Left forelimb (tissue), 1 donor: ENCODE results near the gene NETO2.

Experiments used
- DNase-seq: peaks from one replicate; pipeline ENCODE4 v3.0.0-alpha.2; 2018; ENCODE audit warnings: low spot score

The NETO2 gene

GRCh38 chr16:47045023-47045422 lies 98.7 kb downstream of the NETO2 start:
- no peak for DNase-seq

- no peak for DNase-seq
These were observed 99.6 kb downstream of the NETO2 start for GRCh38 chr16:47043970-47044684.

DNA sequence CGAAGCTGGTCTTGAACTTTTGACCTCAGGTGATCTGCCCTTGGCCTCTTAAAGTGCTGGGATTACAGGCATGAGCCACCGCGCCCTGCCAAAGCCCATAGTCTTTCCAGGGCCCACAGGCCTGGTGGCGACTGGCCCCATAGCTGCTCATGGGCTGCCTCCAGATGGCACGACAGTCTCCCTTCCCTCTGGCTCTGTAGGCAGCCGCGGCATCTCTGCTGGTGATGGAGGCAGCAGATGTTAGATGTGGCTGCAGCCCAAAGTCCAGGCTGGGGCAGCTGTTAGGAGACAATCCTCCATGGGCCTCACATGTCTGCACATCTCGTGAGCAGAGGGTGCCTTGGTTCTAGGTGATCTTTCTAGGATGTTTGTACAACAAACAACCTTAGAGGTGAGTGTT lies 100.5 kb downstream of the NETO2 start:
- no peak for DNase-seq

DNA sequence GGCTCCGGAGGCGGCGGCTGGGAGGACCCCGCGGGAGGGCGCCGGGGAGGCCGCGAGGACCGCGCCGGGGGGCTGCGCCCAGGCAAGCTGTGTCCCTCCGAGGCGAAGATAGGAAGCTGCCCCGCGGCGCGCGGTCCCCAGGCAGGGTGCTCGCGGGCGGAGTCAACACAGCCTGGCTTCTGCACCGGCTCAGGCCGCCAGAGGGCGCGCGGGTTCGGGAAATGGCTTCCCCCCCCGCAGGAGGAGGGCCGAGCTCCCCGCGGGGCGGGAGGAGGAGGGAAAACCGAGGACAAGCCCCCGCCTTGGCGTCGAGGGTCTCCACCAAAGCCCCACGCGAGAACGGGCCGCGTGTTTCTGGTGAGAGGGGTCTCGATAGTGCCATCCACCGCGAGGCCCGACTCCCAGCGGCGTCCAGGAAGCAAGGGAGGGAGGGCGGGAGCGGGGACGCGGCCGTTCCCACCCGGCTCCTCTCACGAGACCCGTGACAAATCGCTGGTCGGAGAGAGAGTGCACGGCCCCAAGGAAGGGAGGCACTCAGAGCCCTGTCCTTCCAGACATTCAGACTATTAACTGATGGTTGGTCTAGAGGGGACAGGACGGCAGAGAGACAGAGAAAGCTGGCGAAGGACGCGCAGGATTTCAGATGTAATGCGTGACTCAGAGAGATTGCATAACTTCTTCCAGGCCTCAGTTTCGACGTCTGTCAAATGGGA lies 105.8 kb downstream of the NETO2 start:
- DNase-seq = peak; percentile 93

- DNase-seq = no peak
These were observed 106.4 kb downstream of the NETO2 start for GRCh38 chr16:47037396-47037745.

GRCh38 chr16:47036201-47036600 lies 107.5 kb downstream of the NETO2 start:
- no peak for DNase-seq

DNA sequence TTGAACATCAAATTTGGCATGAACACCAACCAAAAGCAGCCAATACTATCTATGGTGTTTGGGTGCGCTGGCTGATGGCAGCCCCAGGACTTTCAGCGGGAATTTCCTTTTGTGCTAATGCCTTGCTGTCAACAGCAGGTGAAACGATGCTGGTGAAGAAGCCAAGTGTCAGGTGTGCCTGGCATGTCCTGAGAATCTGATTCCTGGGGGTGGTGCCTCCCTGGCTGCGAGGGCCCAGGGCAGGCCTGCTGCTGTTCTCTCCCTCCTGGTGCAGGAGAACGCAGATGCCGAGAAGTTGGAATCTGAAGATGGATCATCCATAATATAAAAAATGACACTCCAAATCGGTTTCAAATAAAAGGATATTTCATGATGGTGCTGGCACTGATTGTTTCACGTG lies 108.3 kb downstream of the NETO2 start:
- no peak for DNase-seq

DNA sequence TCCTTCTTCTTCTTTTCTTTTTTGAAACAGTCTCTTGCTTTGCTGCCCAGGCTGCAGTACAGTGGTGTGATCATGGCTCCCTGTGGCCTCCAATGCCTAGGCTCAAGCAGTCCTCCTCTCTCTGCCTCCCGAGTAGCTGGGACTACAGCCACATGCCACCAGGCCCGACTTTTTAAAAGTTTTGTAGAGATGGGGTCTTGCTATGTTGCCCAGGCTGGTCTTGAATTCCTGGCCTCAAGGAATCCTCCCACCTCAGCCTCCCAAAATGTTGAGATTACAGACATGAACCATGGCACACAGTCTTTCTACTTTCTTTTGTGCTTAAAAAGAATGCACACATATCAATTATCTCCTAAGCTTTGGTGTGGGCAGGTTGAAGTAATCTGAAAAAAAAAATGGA lies 109.3 kb downstream of the NETO2 start:
- no peak for DNase-seq

DNA sequence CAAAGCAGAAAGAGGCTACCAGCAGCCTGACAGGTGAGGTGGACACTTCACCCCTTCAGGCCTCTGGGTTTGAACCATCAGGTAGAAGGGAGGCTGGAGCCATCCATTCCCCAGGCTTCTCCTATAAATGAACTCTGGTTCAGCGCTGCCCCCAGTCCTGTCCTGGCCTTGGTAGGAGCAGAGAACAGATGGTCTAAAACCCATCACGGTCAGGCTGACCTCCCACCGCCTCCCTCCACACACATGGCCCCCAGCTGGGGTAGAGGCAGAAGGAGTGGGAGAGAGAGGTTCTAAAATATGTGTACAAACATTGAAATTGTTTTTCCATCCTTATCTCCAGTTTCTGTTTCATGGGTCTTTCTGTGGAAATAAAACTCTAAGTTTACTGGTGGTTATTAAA lies 110.6 kb downstream of the NETO2 start:
- no peak for DNase-seq

- DNase-seq = no peak
These were observed 114.0 kb downstream of the NETO2 start for GRCh38 chr16:47029724-47030123.

DNA sequence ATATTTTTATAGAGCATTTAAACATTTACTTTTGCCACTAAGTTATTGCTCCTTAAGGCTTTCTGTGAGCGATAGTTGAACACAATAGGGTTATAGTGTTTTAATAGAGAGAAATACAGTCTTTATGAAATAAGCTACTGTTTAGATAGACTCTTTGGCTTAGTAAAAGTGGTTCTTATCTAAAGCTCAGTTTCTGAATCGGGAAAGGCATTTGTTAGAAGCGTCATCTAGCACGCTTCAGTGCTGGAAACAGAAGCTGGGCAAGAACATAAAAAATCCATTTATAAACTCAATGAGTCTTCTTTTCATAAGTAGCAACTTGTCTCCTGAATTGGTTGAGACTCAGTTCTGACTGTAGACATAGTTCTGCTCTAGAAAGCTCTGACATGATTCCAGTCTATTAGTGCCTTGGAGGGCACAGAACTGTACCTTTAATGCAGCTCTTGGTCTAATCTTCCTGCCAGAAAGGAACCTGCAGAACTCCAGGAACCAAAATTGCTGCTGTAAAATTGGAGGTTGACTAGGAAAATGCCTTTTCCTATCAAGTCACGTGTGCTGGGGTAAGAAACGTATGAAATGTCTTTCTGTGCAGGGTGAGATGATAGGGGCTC lies 114.9 kb downstream of the NETO2 start:
- DNase-seq = no peak
